GM06990 (cell line): Measurements from ENCODE around the gene UBR7.
A peak's percentile ranks its signal among the peaks of the same experiment; 100 is the strongest.

Source experiments
- DNase-seq: peaks from one replicate; pipeline ENCODE4 v3.0.0-alpha.2; 2011; ENCODE audit not compliant: insufficient read length; ENCODE audit errors: extremely low read depth
- H3K27me3 ChIP-seq: replicated peaks from 2 replicates; pipeline ENCODE4 v1.6.0; 2011; ENCODE audit warnings: low read length; ENCODE audit not compliant: control insufficient read depth, insufficient read depth
- H3K36me3 ChIP-seq: 2 replicates; pipeline ENCODE4 v1.5.1; 2011; ENCODE audit warnings: low read length; ENCODE audit not compliant: control insufficient read depth, insufficient read depth
- H3K4me3 ChIP-seq: replicated peaks from 2 replicates; pipeline ENCODE4 v1.5.1; 2011; ENCODE audit warnings: low read depth, mild to moderate bottlenecking, control low read depth, low read length
- CTCF ChIP-seq: IDR thresholded peaks from 2 replicates; pipeline ENCODE4 v1.5.1; 2011; ENCODE audit warnings: low read length, control low read depth, mild to moderate bottlenecking, inconsistent platforms; ENCODE audit not compliant: insufficient read depth, poor library complexity, severe bottlenecking

The UBR7 gene

GRCh38 chr14:93219103-93219726 is 12.2 kb downstream of the UBR7 start:
- DNase-seq: no peak
- H3K36me3 ChIP-seq: peaks cover 5% of the 10 kb centered on the region; the same call in 1 of the 2 replicates
- TF ChIP-seq CTCF: peak; percentile 78

GRCh38 chr14:93220509-93220908 is 13.5 kb downstream of the UBR7 start:
- no peaks in the 10 kb centered on the region for H3K27me3 ChIP-seq
- no peak for TF ChIP-seq CTCF
- no peak overlapping the region for H3K4me3 ChIP-seq
- no peak for DNase-seq
- peaks cover 7% of the 10 kb centered on the region for H3K36me3 ChIP-seq

More at GRCh38 chr14:93219103-93219726, 12.2 kb downstream of the UBR7 start:
- Histone ChIP-seq H3K27me3 (no peaks in the 10 kb centered on the region), H3K4me3 (no peak overlapping the region)

GRCh38 chr14:93223565-93223964 is 16.5 kb downstream of the UBR7 start:
- no peak overlapping the region for H3K4me3 ChIP-seq
- peaks cover 6% of the 10 kb centered on the region for H3K36me3 ChIP-seq
- no peak for TF ChIP-seq CTCF
- no peaks in the 10 kb centered on the region for H3K27me3 ChIP-seq
- no peak for DNase-seq

GRCh38 chr14:93228550-93228949 is 21.5 kb downstream of the UBR7 start:
- no peak for TF ChIP-seq CTCF
- Histone ChIP-seq H3K36me3 (peaks cover 6% of the 10 kb centered on the region), H3K27me3 (no peaks in the 10 kb centered on the region; the same call in 1 of the 2 replicates), H3K4me3 (no peak overlapping the region)
- DNase-seq: no peak

- H3K4me3 ChIP-seq: no peak overlapping the region
- peaks cover 2% of the 10 kb centered on the region for H3K36me3 ChIP-seq
- no peak for DNase-seq
- H3K27me3 ChIP-seq: no peaks in the 10 kb centered on the region; the same call in 1 of the 2 replicates
- no peak for TF ChIP-seq CTCF
Observed at GRCh38 chr14:93230539-93230938, 23.5 kb downstream of the UBR7 start.
